H9 (cell line): ENCODE measurements around the gene ELMOD3. TPM values are rescaled to one million over a fixed set of nuclear protein-coding genes. Genes with fewer than 3 reads are reported as not detected.

ENCODE experiments used
- DNase-seq: peaks from one replicate; pipeline ENCODE4 v3.0.0-alpha.2; 2017
- H2AFZ ChIP-seq: one replicate; pipeline ENCODE4 v1.6.1; 2013; ENCODE audit warnings: mild to moderate bottlenecking, low read length, control low read depth, moderate library complexity
- H2AK5ac ChIP-seq: 2 replicates; pipeline ENCODE4 v1.6.1; 2013; ENCODE audit warnings: low read length, control low read depth, mixed read lengths; ENCODE audit not compliant: insufficient read length
- H2BK120ac ChIP-seq: one replicate; pipeline ENCODE4 v1.6.1; 2013; ENCODE audit warnings: low read depth, mild to moderate bottlenecking, low read length, control low read depth, inconsistent platforms; ENCODE audit not compliant: poor library complexity, severe bottlenecking
- H2BK12ac ChIP-seq: 2 replicates; pipeline ENCODE4 v1.6.1; 2013; ENCODE audit warnings: low read length, control low read depth, mixed read lengths, low read depth; ENCODE audit not compliant: insufficient read length
- H2BK15ac ChIP-seq: 2 replicates; pipeline ENCODE4 v1.6.1; 2013; ENCODE audit warnings: low read depth, low read length, control low read depth
- H2BK20ac ChIP-seq: one replicate; pipeline ENCODE4 v1.6.1; 2013; ENCODE audit warnings: low read depth, mild to moderate bottlenecking, low read length, control low read depth, inconsistent platforms; ENCODE audit not compliant: poor library complexity, severe bottlenecking
- H2BK5ac ChIP-seq: 2 replicates; pipeline ENCODE4 v1.6.1; 2013; ENCODE audit warnings: low read length, control low read depth, mixed read lengths; ENCODE audit not compliant: insufficient read length
- H3K14ac ChIP-seq: 2 replicates; pipeline ENCODE4 v1.6.1; 2013; ENCODE audit warnings: low read length, control low read depth; ENCODE audit not compliant: insufficient read depth
- H3K18ac ChIP-seq: 2 replicates; pipeline ENCODE4 v1.6.1; 2013; ENCODE audit warnings: low read depth, mild to moderate bottlenecking, mixed read lengths, low read length, control low read depth; ENCODE audit not compliant: insufficient read length
- H3K23ac ChIP-seq: 2 replicates; pipeline ENCODE4 v1.6.1; 2013; ENCODE audit warnings: low read length, control low read depth, mixed read lengths, low read depth; ENCODE audit not compliant: insufficient read length
- H3K23me2 ChIP-seq: 2 replicates; pipeline ENCODE4 v1.6.1; 2013; ENCODE audit warnings: low read depth, mild to moderate bottlenecking, mixed read lengths, low read length, control low read depth; ENCODE audit not compliant: insufficient read length, poor library complexity, severe bottlenecking
- H3K27ac ChIP-seq: 2 replicates; pipeline ENCODE4 v1.5.1; 2013; ENCODE audit warnings: low read length, control low read depth, mixed read lengths, low read depth; ENCODE audit not compliant: insufficient read length
- H3K27me3 ChIP-seq: 2 replicates; pipeline ENCODE4 v1.6.1; 2013; ENCODE audit warnings: low read length, control low read depth, inconsistent platforms; ENCODE audit not compliant: insufficient read depth
- H3K4ac ChIP-seq: 2 replicates; pipeline ENCODE4 v1.6.1; 2013; ENCODE audit warnings: low read depth, mild to moderate bottlenecking, control low read depth, inconsistent platforms, low read length, moderate library complexity
- H3K4me1 ChIP-seq: 2 replicates; pipeline ENCODE4 v1.6.1; 2013; ENCODE audit warnings: low read length, control low read depth, inconsistent platforms; ENCODE audit not compliant: insufficient read depth
- H3K4me2 ChIP-seq: 2 replicates; pipeline ENCODE4 v1.6.1; 2013; ENCODE audit warnings: low read length, control low read depth, mixed read lengths; ENCODE audit not compliant: insufficient read length, insufficient read depth
- H3K56ac ChIP-seq: 2 replicates; pipeline ENCODE4 v1.6.1; 2013; ENCODE audit warnings: low read depth, mild to moderate bottlenecking, mixed read lengths, low read length, control low read depth; ENCODE audit not compliant: insufficient read length
- H3K79me1 ChIP-seq: 2 replicates; pipeline ENCODE4 v1.6.1; 2013; ENCODE audit warnings: low read depth, mild to moderate bottlenecking, moderate library complexity, low read length, control low read depth, inconsistent platforms; ENCODE audit not compliant: insufficient read depth, poor library complexity, severe bottlenecking
- H3K79me2 ChIP-seq: 2 replicates; pipeline ENCODE4 v1.6.1; 2013; ENCODE audit warnings: low read length, control low read depth, inconsistent platforms; ENCODE audit not compliant: insufficient read depth
- H3K9ac ChIP-seq: 2 replicates; pipeline ENCODE4 v1.6.1; 2013; ENCODE audit warnings: low read length, control low read depth, mixed read lengths; ENCODE audit not compliant: insufficient read length; ENCODE audit errors: extremely low read depth
- H3K9me3 ChIP-seq: one replicate; pipeline ENCODE4 v1.6.1; 2013; ENCODE audit warnings: low read depth, low read length, inconsistent platforms; ENCODE audit not compliant: control insufficient read depth
- H3T11ph ChIP-seq: one replicate; pipeline ENCODE4 v1.6.1; 2013; ENCODE audit warnings: mild to moderate bottlenecking, low read length, control low read depth, inconsistent platforms
- H4K20me1 ChIP-seq: one replicate; pipeline ENCODE4 v1.6.1; 2013; ENCODE audit not compliant: control insufficient read depth, insufficient read length, insufficient read depth
- H4K5ac ChIP-seq: 2 replicates; pipeline ENCODE4 v1.6.1; 2013; ENCODE audit warnings: low read depth, mild to moderate bottlenecking, mixed read lengths, low read length, control low read depth; ENCODE audit not compliant: insufficient read length
- H4K8ac ChIP-seq: replicated peaks from 2 replicates; pipeline ENCODE4 v1.6.1; 2013; ENCODE audit warnings: low read length, control low read depth, mixed read lengths, low read depth; ENCODE audit not compliant: insufficient read length
- H4K91ac ChIP-seq: 2 replicates; pipeline ENCODE4 v1.6.1; 2013; ENCODE audit warnings: low read depth, mild to moderate bottlenecking, moderate library complexity, mixed read lengths, low read length, control low read depth; ENCODE audit not compliant: insufficient read length
- H3K27ac Mint-ChIP-seq, 3 experiments: 2 replicates in 2 of 3; 3 replicates in 1 of 3; pipeline ENCODE4 v1.8.0; 2020 to 2021; ENCODE audit warnings: mixed read lengths in 3 of 3, mild to moderate bottlenecking in 1 of 3, moderate library complexity in 1 of 3
- H3K27me3 Mint-ChIP-seq: 2 replicates; pipeline ENCODE4 v1.8.0; 2021; ENCODE audit warnings: low read depth, mild to moderate bottlenecking, moderate library complexity, mixed read lengths
- H3K36me3 Mint-ChIP-seq, 3 experiments: 2 replicates in 2 of 3; 3 replicates in 1 of 3; pipeline ENCODE4 v1.8.0; 2020 to 2021; ENCODE audit warnings: low read depth in 3 of 3, mixed read lengths in 3 of 3; ENCODE audit not compliant: insufficient read depth in 1 of 3
- H3K4me1 Mint-ChIP-seq, 2 experiments: 2 replicates each; pipeline ENCODE4 v1.8.0; 2020; ENCODE audit warnings: mixed read lengths in 2 of 2
- H3K4me3 Mint-ChIP-seq, 2 experiments: 2 replicates in 1 of 2; 3 replicates in 1 of 2; pipeline ENCODE4 v1.8.0; 2020 to 2021; ENCODE audit warnings: mild to moderate bottlenecking in 2 of 2, mixed read lengths in 2 of 2, moderate library complexity in 1 of 2
- H3K9me3 Mint-ChIP-seq, 2 experiments: 2 replicates in 1 of 2; 3 replicates in 1 of 2; pipeline ENCODE4 v1.8.0; 2020; ENCODE audit warnings: mild to moderate bottlenecking in 2 of 2, mixed read lengths in 2 of 2, moderate library complexity in 1 of 2
- WGBS: extraction: QIAGEN DNeasy Blood & Tissue Kit; methylation state at CpG from one replicate; pipeline ENCODE4 v1.1.7; 2013; ENCODE audit warnings: missing lambda C conversion rate, low lambda C conversion rate, mixed read lengths; ENCODE audit not compliant: insufficient read length; ENCODE audit errors: extremely low coverage; 5-methylcytosine and 5-hydroxymethylcytosine counted together
- total RNA-seq: library from RNA; stranded (reverse); gene quantifications from 2 replicates; pipeline ENCODE4 v1.2.1, GENCODE V29; 2021
- TF ChIP-seq, protein P1 (sequence below): fragments of 200-600 bp; sonication (generic); conservative IDR thresholded peaks from 3 replicates; pipeline ENCODE4 v1.8.0; 2021; ENCODE audit warnings: antibody characterized with exemption, mild to moderate bottlenecking

ELMOD3 gene
- total RNA-seq, 1 experiment from 2014 or later: 7.6 TPM

DNA sequence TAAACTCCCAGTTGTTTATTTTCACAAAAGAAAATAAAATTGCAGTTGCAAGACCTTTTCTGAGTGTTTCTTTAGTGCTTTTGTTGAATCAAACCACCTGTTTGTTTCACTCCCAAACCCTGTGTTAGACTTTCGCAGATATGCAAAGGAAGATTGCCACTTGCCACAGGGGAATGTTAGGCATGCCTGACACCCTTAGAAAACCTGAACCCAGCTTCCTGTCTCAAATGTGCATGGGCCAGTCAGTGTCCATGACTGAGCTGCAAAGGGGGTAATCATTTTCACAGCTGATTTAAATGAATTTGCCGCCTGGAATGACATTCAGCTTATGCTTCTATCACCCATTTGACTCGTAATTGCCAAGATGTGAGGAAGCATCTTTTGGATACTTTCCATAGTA is 44.2 kb upstream of the ELMOD3 start:
- Histone ChIP-seq H4K8ac (no peak overlapping the region), H2AFZ (no peak overlapping the region), H3K27ac (no peak overlapping the region), H3K79me2 (no peaks in the 10 kb centered on the region), H3K18ac (no peak overlapping the region), H2AK5ac (no peak overlapping the region), H3K4me1 (peaks cover 6% of the 10 kb centered on the region; the same call in 1 of the 2 replicates), H4K5ac (no peak overlapping the region), H3K27me3 (no peaks in the 10 kb centered on the region), H3K56ac (no peak overlapping the region), H2BK12ac (no peak overlapping the region), H3K14ac (no peak overlapping the region), H4K20me1 (no peaks in the 10 kb centered on the region), H3K23ac (no peak overlapping the region), H3K9me3 (no peaks in the 10 kb centered on the region), H2BK120ac (no peak overlapping the region), H3K9ac (no peak overlapping the region), H3K4ac (no peak overlapping the region), H3K79me1 (no peaks in the 10 kb centered on the region), H3K23me2 (no peaks in the 10 kb centered on the region), H3T11ph (no peak overlapping the region), H2BK15ac (no peak overlapping the region), H2BK5ac (no peak overlapping the region), H4K91ac (no peak overlapping the region), H3K4me2 (no peak overlapping the region), H2BK20ac (no peak overlapping the region)
- DNase-seq: no peak
- H3K36me3 Mint-ChIP-seq: peaks cover 29 to 51% (median 45%) of the 10 kb centered on the region in 3 experiments
- no CpG with 5 or more reads among the region's 3 CpGs for WGBS
- H3K4me3 Mint-ChIP-seq: no peak overlapping the region
- H3K27me3 Mint-ChIP-seq: no peaks in the 10 kb centered on the region
- TF ChIP-seq, protein P1, sequence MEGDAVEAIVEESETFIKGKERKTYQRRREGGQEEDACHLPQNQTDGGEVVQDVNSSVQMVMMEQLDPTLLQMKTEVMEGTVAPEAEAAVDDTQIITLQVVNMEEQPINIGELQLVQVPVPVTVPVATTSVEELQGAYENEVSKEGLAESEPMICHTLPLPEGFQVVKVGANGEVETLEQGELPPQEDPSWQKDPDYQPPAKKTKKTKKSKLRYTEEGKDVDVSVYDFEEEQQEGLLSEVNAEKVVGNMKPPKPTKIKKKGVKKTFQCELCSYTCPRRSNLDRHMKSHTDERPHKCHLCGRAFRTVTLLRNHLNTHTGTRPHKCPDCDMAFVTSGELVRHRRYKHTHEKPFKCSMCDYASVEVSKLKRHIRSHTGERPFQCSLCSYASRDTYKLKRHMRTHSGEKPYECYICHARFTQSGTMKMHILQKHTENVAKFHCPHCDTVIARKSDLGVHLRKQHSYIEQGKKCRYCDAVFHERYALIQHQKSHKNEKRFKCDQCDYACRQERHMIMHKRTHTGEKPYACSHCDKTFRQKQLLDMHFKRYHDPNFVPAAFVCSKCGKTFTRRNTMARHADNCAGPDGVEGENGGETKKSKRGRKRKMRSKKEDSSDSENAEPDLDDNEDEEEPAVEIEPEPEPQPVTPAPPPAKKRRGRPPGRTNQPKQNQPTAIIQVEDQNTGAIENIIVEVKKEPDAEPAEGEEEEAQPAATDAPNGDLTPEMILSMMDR: no peak
- peak overlapping the region in 2 of 3 experiments; percentile 77 to 80; a peak in 3 of 7 replicates for H3K27ac Mint-ChIP-seq
- H3K4me1 Mint-ChIP-seq: peaks cover 14 to 16% of the 10 kb centered on the region in 2 experiments
- no peaks in the 10 kb centered on the region for H3K9me3 Mint-ChIP-seq
